ENCODE measurements around the gene MFSD1. TPM values are rescaled to one million over a fixed set of nuclear protein-coding genes. Genes with fewer than 3 reads are reported as not detected.
A peak's percentile ranks its signal among the peaks of the same experiment; 100 is the strongest.

MFSD1 gene
- total RNA-seq: 10 to 100 TPM; 19.4 to 20.6 TPM

DNA sequence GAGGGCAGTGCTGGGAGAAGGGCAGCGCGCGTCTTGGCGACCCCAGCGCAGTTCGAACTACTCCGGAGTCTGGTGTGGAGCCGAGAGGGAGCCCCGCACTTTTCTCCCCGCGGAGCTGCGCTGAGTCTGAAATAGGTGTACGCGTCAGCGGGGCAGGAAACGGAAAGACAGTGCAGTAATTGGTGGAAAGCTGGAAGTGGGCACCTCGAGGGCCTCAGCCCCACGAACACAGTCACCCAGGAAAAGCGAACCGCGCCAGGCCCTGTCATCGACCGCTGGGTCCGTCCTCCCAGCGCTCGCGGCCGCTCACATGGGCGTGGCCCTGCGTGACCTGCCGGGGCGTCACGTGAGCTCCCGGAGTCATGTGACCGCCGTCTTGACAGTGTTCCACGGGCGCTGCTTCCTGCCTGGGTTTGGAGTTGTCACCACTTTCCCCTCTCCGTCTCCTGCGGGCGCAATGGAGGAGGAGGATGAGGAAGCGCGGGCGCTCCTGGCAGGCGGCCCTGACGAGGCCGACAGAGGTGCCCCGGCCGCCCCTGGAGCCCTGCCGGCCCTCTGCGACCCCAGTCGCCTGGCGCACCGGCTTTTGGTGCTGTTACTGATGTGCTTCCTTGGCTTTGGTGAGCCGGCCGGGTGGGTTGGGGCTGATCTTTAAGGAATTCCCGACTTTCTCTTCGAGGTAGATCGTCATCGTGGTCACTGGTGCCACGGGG lies at the start of gene MFSD1:
Gene MFSD1 (plus strand): TSS at position 359 of the 713 bp plus-strand sequence. CDS start 99 bp downstream, at position 458.
- H3K4me1 Mint-ChIP-seq: peaks cover 22% of the 10 kb centered on the region
- H3K4me3 Mint-ChIP-seq: peak within 1 kb of the TSS; percentile 84
- CTCF ChIA-PET: interaction anchor here (1.0 to 3.5 kb wide), 8 partner anchors 10 to 458 kb away, joined by 3 to 30 read pairs (median 13); partner anchors contain the start of gene GFM1
- no peaks in the 10 kb centered on the region for H3K36me3 Mint-ChIP-seq
- DNase-seq (peak; percentile 96), ATAC-seq (peak; percentile 95)
- no peaks in the 10 kb centered on the region for H3K9me3 Mint-ChIP-seq (ENCODE audit: low read depth)
- H3K27me3 Mint-ChIP-seq: peaks cover 4% of the 10 kb centered on the region
- H3K27ac Mint-ChIP-seq: peak within 1 kb of the TSS; percentile 83

DNA sequence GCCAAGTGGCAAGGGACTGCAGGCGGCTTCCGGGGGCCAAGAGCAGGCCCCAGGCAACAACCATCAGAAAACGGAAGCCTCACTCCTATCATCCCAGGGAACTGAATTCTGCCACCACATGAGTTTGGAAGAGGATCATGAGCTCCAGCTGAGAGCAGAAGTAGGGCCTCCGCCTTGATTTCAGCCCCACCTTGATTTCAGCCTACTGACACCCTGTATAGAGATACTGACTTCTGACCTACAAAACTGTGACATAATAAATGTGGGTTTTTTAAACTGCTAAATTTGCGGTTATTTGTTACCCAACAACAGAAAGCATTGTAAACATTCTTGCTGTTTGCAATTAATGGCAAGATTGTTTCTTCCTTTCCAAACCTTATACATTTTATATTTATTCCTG lies 48.0 kb upstream of the MFSD1 start:
- no peaks in the 10 kb centered on the region for H3K4me1 Mint-ChIP-seq
- no peak overlapping the region for H3K4me3 Mint-ChIP-seq
- DNase-seq: no peak
- no peaks in the 10 kb centered on the region for H3K36me3 Mint-ChIP-seq
- H3K27ac Mint-ChIP-seq: no peak overlapping the region
- CTCF ChIA-PET: no interaction called here
- no peaks in the 10 kb centered on the region for H3K27me3 Mint-ChIP-seq
- ATAC-seq: no peak
- H3K9me3 Mint-ChIP-seq (ENCODE audit: low read depth): no peaks in the 10 kb centered on the region

DNA sequence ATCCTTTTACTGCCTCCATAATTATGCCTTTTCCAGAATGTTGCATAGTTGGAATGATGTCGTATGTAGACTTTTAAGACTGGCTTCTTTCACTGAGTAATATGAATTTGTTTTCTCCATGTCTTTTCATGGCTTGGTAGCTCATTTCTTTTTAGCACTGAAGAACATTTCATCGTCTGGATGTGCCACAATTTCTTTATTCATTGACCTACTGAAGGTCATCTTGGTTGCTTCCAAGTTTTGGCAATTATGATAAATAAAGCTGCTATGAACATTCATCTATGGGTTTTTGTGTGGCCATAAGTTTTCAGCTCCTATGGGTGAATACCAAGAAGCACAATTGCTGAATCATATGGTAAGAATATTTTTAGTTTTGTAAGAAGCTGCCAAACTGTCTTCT lies 46.4 kb upstream of the MFSD1 start:
- Mint-ChIP-seq H3K4me1 (no peaks in the 10 kb centered on the region), H3K27ac (no peak overlapping the region), H3K4me3 (no peak overlapping the region), H3K36me3 (no peaks in the 10 kb centered on the region), H3K9me3 (ENCODE audit: low read depth) (no peaks in the 10 kb centered on the region), H3K27me3 (no peaks in the 10 kb centered on the region)
- no peak for DNase-seq
- CTCF ChIA-PET: interaction anchor here (1.1 to 1.4 kb wide), 3 partner anchors 11 to 27 kb away, joined by 3 to 4 read pairs (median 3); no protein-coding TSS in a partner anchor
- no peak for ATAC-seq

DNA sequence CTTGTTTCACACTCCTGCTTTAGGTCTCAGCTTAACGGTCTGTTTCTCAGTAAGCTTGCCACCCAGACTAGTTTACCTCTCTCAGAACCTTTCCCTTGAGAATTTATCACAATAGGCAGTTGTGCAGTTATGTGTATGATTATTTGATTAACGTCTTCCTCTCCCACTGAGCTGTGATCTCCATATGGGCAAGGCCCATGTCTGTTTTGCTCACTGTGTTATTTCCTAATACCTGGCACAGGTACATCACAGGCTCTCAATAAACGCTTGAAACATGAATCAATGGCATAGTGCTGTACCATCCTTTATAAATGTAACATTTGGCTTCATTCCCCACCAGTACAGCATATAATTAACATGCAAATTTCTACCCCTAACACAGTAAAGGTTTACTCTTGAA lies 40.5 kb upstream of the MFSD1 start:
- Mint-ChIP-seq H3K9me3 (ENCODE audit: low read depth) (no peaks in the 10 kb centered on the region), H3K27ac (no peak overlapping the region), H3K36me3 (no peaks in the 10 kb centered on the region), H3K4me3 (no peak overlapping the region), H3K4me1 (no peaks in the 10 kb centered on the region), H3K27me3 (no peaks in the 10 kb centered on the region)
- ATAC-seq (no peak), DNase-seq (no peak)
- CTCF ChIA-PET: interaction anchor here (2.3 kb wide), 1 partner anchor 34 kb away, joined by 6 read pairs; no protein-coding TSS in a partner anchor

GRCh38 chr3:158762701-158763100 lies 39.2 kb upstream of the MFSD1 start:
- Mint-ChIP-seq H3K36me3 (no peaks in the 10 kb centered on the region), H3K4me1 (no peaks in the 10 kb centered on the region), H3K27ac (no peak overlapping the region), H3K4me3 (no peak overlapping the region), H3K9me3 (ENCODE audit: low read depth) (no peaks in the 10 kb centered on the region), H3K27me3 (no peaks in the 10 kb centered on the region)
- CTCF ChIA-PET: no interaction called here
- ATAC-seq (no peak), DNase-seq (no peak)

- CTCF ChIA-PET: no interaction called here
- Mint-ChIP-seq H3K4me1 (no peaks in the 10 kb centered on the region), H3K27ac (no peak overlapping the region), H3K4me3 (no peak overlapping the region), H3K9me3 (ENCODE audit: low read depth) (no peaks in the 10 kb centered on the region), H3K27me3 (no peaks in the 10 kb centered on the region), H3K36me3 (no peaks in the 10 kb centered on the region)
- ATAC-seq: no peak
- DNase-seq: no peak
Observed at GRCh38 chr3:158763421-158763820, 38.4 kb upstream of the MFSD1 start.

DNA sequence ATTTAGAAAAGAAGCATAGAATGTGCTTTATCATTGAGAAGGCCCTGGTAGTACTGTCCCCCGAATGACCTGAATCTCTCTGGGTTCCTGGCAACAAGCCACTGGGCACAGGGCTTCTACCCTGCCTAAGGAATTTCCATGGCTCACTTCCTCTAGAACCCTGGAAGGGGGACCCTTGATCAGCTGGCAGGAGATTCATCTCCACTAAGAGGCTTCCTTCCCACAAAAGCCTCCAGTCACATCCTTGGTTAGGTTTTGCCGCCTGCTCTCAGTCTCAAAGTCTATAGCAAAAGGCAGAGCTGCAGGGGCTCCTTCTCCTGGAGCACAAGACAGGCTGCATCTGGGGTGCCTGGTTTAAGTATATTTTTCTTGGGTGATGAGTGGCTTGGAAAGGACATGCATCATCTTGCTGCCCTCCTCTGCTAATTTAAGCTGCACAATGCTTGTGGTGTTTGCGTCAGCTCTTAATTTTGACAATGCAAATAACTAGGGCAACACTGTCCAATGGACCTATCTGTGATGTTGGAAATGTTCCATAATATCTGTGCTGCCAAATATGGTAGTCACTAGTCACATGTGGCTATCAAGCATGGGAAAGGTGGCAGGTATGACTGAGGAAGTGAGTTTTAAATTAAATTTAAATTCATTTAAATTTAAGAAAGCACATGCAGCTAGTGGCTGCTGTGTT lies 36.2 kb upstream of the MFSD1 start:
- Mint-ChIP-seq H3K4me1 (no peaks in the 10 kb centered on the region), H3K9me3 (ENCODE audit: low read depth) (no peaks in the 10 kb centered on the region), H3K27me3 (no peaks in the 10 kb centered on the region), H3K27ac (no peak overlapping the region), H3K36me3 (no peaks in the 10 kb centered on the region), H3K4me3 (no peak overlapping the region)
- ATAC-seq: no peak
- no peak for DNase-seq
- CTCF ChIA-PET: interaction anchor here (1.0 to 1.4 kb wide), 3 partner anchors 9 to 37 kb away, joined by 3 to 4 read pairs (median 3); no protein-coding TSS in a partner anchor

DNA sequence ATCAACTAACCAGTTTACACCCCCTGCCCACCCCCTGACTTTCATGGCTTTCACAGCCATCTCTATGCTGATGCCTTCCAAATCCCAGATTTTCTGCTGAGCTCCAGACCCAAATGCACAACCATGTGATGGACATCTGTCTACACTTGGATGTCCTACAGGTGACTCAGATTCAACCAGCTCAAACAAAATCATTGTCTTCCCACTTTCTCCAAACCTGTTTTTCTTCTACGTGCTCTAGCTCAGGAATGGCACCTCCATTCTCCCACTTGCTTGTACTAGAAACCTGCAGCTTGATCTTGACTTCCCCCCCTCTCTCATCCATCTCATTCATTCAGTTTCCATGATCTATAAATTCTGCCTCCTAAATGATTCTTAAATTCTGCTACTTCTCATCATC lies 35.5 kb upstream of the MFSD1 start:
- Mint-ChIP-seq H3K4me1 (no peaks in the 10 kb centered on the region), H3K27ac (no peak overlapping the region), H3K27me3 (no peaks in the 10 kb centered on the region), H3K36me3 (no peaks in the 10 kb centered on the region), H3K4me3 (no peak overlapping the region), H3K9me3 (ENCODE audit: low read depth) (no peaks in the 10 kb centered on the region)
- ATAC-seq (no peak), DNase-seq (no peak)
- CTCF ChIA-PET: interaction anchor here (1.0 to 1.4 kb wide), 3 partner anchors 10 to 38 kb away, joined by 3 to 4 read pairs (median 3); no protein-coding TSS in a partner anchor

DNA sequence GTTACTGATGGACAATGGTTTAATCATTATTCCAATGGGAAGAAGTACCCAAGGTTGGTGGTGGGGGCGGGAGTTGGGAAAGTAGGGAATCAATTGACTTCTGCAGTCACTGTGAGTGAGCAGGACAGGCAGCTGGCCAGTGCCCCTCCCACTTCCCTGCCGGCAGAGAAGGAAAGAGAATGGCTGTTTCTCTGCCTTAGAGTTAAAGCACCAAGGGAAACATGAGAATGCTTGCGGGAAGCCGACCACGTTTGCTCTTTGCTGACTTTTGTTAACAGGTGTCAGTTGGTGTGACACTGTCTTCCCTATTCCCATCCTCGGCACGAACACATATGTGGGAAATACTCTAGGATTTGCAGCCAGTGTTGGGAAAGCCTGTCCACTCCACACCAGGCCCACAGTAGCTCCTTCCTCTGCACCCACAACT lies 33.5 kb upstream of the MFSD1 start:
- Mint-ChIP-seq H3K27ac (no peak overlapping the region), H3K36me3 (no peaks in the 10 kb centered on the region), H3K9me3 (ENCODE audit: low read depth) (no peaks in the 10 kb centered on the region), H3K4me3 (no peak overlapping the region), H3K27me3 (no peaks in the 10 kb centered on the region), H3K4me1 (no peaks in the 10 kb centered on the region)
- ATAC-seq (no peak), DNase-seq (no peak)
- CTCF ChIA-PET: no interaction called here

- ATAC-seq (no peak), DNase-seq (no peak)
- no peaks in the 10 kb centered on the region for H3K9me3 Mint-ChIP-seq (ENCODE audit: low read depth)
- CTCF ChIA-PET: no interaction called here
- H3K36me3 Mint-ChIP-seq: no peaks in the 10 kb centered on the region
- H3K27ac Mint-ChIP-seq: no peak overlapping the region
- H3K27me3 Mint-ChIP-seq: no peaks in the 10 kb centered on the region
- H3K4me1 Mint-ChIP-seq: no peaks in the 10 kb centered on the region
- no peak overlapping the region for H3K4me3 Mint-ChIP-seq
Observed at GRCh38 chr3:158768881-158769543, 32.8 kb upstream of the MFSD1 start.

DNA sequence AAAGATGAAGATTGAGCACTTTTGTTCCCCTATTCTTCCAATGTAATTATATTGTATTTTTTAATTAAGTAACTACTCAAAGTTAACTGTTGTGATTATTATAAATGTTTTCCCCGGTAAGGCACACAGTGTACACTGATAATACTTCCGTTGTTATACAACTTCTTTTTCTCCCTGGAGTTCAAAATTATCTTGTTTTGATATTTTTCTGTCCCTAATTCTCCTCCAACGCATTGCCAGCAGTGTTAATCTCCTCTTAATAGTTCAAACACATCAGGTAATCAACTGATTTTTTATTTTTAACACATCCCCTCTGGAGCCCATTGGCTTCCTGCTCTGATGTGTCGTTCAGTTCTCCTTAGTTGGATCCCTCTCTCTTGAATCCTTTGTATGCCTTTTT lies 32.3 kb upstream of the MFSD1 start:
- H3K9me3 Mint-ChIP-seq (ENCODE audit: low read depth): no peaks in the 10 kb centered on the region
- H3K27ac Mint-ChIP-seq: no peak overlapping the region
- H3K4me3 Mint-ChIP-seq: no peak overlapping the region
- CTCF ChIA-PET: no interaction called here
- H3K27me3 Mint-ChIP-seq: no peaks in the 10 kb centered on the region
- ATAC-seq: no peak
- DNase-seq: no peak
- H3K36me3 Mint-ChIP-seq: no peaks in the 10 kb centered on the region
- H3K4me1 Mint-ChIP-seq: no peaks in the 10 kb centered on the region

DNA sequence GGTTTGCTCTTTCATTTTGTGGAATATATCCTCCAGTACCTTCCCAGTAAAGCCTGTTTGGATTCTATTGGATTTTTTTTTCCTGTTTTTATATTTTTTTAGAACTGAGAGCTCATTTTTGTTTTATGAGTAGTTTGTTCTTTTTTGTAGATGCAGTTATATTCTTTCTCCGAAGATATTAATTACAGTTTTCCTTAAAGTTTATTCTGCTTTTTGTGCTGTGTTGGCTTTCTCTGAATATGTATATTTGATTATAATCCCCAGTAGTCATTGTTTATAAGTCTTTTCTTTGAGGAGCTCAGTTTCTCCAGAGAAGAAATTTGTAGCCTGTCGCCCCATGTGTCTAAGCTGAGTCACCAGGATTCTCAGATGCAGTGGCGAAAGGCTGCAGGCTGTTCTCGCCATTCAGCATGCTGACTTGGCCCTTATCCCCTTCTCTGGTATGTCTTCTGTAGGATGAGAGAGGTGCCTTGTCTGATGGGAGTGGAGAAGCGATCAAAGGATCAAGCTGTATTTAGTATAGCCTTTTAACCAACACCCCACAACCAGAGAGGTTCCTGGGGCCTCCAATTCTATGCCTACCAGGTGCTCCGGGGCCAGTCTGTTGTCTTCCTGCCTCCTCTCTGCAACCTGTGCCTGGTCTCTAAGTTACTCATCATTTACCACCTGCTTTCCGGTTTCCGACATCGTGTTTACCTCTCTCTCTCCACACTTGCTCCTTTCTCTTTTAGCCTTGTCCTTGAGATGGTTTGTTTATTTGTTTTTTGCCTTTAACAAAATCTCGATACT lies 31.7 kb upstream of the MFSD1 start:
- CTCF ChIA-PET: no interaction called here
- H3K27me3 Mint-ChIP-seq: no peaks in the 10 kb centered on the region
- no peak for DNase-seq

GRCh38 chr3:158770741-158771350 lies 31.0 kb upstream of the MFSD1 start:
- H3K4me1 Mint-ChIP-seq: peaks cover 5% of the 10 kb centered on the region
- ATAC-seq (no peak), DNase-seq (no peak)
- no peak overlapping the region for H3K4me3 Mint-ChIP-seq
- no peak overlapping the region for H3K27ac Mint-ChIP-seq
- CTCF ChIA-PET: interaction anchor here (2.0 kb wide), 1 partner anchor 43 kb away, joined by 8 read pairs; no protein-coding TSS in a partner anchor
- no peaks in the 10 kb centered on the region for H3K36me3 Mint-ChIP-seq
- no peaks in the 10 kb centered on the region for H3K27me3 Mint-ChIP-seq
- no peaks in the 10 kb centered on the region for H3K9me3 Mint-ChIP-seq (ENCODE audit: low read depth)

More for the DNA sequence above, 31.7 kb upstream of the MFSD1 start:
- H3K4me1 Mint-ChIP-seq: no peaks in the 10 kb centered on the region
- no peak overlapping the region for H3K4me3 Mint-ChIP-seq
- H3K9me3 Mint-ChIP-seq (ENCODE audit: low read depth): no peaks in the 10 kb centered on the region
- no peak overlapping the region for H3K27ac Mint-ChIP-seq
- H3K36me3 Mint-ChIP-seq: no peaks in the 10 kb centered on the region
- ATAC-seq: no peak

All from activated CD8-positive, alpha-beta memory T cell treated with anti-CD3 and anti-CD28 coated beads, Interleukin-2, amount 10 ng/mL, durations not matched to agents 7 days and 5 days (primary cell).